GM11168 (cell line): ENCODE results near the gene LLGL2.
"Not testable (repeated sequence)": the region's sequence is repeated elsewhere in the genome, so short reads cannot be mapped to it uniquely, and the experiment has no call there.

Experiments used
- in situ Hi-C: fragments of 300-500 bp; cut with MboI; formaldehyde crosslinking; loops from one replicate; pipeline ENCODE4 v1.12.0; 2022; ENCODE audit warnings: low sequenced_read_pairs; ENCODE audit not compliant: unreplicated experiment

The LLGL2 gene, protein sequence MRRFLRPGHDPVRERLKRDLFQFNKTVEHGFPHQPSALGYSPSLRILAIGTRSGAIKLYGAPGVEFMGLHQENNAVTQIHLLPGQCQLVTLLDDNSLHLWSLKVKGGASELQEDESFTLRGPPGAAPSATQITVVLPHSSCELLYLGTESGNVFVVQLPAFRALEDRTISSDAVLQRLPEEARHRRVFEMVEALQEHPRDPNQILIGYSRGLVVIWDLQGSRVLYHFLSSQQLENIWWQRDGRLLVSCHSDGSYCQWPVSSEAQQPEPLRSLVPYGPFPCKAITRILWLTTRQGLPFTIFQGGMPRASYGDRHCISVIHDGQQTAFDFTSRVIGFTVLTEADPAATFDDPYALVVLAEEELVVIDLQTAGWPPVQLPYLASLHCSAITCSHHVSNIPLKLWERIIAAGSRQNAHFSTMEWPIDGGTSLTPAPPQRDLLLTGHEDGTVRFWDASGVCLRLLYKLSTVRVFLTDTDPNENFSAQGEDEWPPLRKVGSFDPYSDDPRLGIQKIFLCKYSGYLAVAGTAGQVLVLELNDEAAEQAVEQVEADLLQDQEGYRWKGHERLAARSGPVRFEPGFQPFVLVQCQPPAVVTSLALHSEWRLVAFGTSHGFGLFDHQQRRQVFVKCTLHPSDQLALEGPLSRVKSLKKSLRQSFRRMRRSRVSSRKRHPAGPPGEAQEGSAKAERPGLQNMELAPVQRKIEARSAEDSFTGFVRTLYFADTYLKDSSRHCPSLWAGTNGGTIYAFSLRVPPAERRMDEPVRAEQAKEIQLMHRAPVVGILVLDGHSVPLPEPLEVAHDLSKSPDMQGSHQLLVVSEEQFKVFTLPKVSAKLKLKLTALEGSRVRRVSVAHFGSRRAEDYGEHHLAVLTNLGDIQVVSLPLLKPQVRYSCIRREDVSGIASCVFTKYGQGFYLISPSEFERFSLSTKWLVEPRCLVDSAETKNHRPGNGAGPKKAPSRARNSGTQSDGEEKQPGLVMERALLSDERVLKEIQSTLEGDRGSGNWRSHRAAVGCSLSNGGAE

GRCh38 chr17:75524970-75525805, at the start of gene LLGL2:
TSS of gene LLGL2 (plus strand) at chr17:75525697. CDS start at chr17:75543427, 17,730 bp downstream.
- in situ Hi-C loops, result no loop called here

DNA sequence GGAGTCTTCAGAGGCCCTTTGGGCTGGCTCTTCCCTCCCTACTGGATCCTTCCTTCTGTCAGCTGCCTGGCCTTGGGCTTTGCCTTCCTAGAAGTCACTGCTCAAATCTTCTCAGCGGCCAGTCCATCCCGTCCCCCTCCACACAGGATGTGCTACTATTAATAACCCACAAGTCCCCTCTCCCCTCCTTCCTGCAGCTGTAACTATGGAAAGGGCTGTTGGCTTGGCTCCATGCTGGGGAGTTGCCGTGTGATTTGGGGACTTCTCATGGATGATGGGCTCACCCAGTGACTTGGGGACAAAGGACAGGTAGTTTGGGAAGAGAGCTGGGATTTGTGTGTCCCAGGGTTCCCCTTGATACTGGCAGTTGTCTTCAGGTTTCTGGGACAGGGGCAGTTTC, 49.6 kb upstream of the LLGL2 start:
- in situ Hi-C loops, result no loop called here

- in situ Hi-C loops, result no loop called here
These were observed 49.2 kb upstream of the LLGL2 start for GRCh38 chr17:75476271-75476671.

- in situ Hi-C loops, result no loop called here
These were observed 48.6 kb upstream of the LLGL2 start for GRCh38 chr17:75476752-75477489.

GRCh38 chr17:75477490-75477862, 48.0 kb upstream of the LLGL2 start:
- in situ Hi-C loops, result not testable (repeated sequence)

DNA sequence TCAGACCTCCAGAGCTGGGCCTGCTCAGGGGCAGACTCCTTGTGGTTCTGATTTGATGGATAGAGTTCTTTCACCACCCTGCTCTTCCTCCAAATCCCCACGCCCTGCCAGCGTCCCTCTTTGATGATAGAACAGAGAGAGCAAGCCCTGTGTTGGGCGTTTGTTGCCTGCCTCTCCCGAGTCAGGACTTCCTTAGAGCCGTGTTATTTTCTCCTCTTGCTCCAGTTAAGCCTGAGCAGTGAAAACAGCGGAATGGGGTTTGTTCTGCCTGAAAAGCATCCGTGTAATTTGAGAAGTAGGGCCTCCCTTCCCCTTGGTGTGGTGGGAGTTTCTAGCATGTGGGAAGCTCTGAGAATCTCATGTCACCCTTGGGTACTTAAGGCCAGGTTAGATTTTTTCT, 47.0 kb upstream of the LLGL2 start:
- in situ Hi-C loops, result no loop called here

DNA sequence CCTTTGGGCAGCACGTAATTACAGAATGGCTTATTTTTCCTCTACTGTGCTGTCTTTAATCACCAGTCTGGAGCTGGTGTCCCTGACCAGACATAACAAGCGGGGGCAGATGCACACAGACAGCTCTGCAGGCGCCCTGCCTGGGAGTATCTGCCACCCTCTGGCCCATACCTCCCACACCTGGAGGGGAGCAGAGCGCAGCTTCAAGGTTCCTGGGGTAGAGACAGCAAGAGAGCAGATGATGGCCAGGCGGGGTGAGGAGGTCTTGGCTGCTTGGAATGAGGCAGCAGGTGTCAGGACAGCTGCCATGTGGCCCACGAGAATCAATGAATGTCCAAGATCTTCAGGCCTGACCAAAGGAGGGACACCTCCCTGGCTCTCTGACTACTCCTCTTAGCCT, 45.2 kb upstream of the LLGL2 start:
- in situ Hi-C loops, result no loop called here

GRCh38 chr17:75481194-75482068, 44.1 kb upstream of the LLGL2 start:
- in situ Hi-C loops, result no loop called here

- in situ Hi-C loops, result no loop called here
These were observed 43.2 kb upstream of the LLGL2 start for GRCh38 chr17:75482098-75482942.

DNA sequence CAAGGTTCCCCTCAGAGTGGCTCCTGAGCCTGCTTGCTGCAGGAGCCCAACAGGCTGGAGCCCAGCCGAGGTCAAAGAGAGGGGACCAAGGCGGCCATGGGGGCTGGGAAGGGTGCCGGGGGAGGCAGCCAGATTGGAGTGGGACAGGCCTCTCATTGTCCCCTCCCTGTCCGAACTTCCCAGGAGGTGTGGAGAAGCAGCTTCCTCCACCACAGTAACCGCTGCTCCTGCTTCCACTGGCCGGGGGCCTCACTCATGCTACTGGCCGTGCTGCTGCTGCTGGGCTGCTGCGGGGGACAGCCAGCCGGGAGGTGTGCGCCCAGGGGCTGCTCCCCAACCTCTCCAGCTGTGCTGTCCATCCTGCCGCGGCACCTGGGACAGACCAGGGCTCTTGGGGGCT, 39.8 kb upstream of the LLGL2 start:
- in situ Hi-C loops, result no loop called here

GRCh38 chr17:75486151-75486550, 39.3 kb upstream of the LLGL2 start:
- in situ Hi-C loops, result no loop called here

GRCh38 chr17:75486951-75487350, 38.5 kb upstream of the LLGL2 start:
- in situ Hi-C loops, result no loop called here

DNA sequence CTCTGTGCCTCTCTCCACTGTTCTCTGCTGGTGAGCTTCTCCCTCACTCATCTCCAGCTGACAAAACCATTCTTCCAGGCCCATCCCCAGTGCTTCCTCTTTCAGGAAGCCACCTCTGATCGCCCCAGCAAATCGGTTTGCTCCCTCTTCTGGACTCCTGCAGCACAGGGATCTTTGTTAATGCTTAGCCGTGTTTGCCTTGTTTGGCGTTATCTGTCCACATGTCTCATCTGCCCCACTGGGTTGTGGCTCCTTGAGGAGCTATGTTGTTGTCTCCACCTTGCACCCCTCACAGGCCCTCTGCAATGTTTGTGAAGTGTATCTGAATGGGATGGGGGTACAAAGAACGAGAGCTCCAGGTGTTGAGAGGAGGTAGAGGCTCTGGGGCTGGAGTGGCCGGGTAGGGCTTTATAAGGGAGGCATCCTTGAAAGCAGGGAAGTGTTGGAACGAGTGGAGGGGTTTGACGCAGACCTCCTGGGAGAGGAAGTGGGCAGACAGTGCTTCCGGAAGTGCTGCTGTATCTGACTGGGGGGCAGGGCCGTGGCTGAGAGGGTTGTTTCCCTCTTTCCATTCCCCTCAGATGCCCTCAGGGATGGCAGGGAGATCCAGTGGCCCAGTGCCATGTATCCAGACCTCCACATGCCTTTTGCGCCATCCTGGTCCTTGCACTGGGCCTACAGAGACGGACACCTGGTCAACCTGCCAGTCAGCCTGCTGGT, 38.0 kb upstream of the LLGL2 start:
- in situ Hi-C loops, result no loop called here

DNA sequence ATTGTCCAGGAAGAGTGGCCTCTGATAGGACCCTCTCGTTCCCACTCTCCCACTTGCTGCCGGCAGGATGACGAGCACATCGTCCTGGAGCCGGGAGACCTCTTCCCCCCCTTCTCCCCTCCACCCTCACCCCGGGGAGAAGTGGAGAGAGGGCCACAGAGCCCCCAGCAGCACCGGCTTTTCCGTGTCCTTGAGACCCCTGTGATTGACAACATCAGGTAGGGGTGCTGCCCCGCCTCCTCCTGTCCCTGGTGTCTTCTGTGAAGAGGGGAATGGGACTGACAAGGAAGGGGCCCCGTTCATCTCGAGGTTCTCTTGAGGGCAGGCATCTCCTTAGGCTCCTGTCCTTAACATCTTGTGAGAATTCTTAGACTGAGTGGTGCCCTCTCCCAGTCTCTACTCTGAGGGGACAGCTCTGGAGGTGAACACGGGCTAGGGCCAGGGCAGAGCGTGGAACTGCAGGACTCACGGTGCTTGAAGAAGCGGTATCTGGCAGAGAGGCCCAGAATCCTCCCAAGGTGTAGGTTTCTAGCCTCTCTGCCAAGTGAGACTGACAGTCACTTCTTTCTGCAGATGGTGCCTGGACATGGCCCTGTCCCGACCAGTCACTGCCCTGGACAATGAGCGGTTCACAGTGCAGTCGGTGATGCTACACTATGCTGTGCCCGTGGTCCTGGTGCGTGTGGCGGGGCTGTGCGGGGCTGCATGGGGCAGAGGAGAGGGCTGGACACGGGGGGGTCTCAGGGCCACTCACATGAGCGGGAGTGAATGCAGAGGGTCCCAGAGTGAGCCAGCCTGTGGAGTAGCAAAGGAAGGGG, 36.6 kb upstream of the LLGL2 start:
- in situ Hi-C loops, result no loop called here

DNA sequence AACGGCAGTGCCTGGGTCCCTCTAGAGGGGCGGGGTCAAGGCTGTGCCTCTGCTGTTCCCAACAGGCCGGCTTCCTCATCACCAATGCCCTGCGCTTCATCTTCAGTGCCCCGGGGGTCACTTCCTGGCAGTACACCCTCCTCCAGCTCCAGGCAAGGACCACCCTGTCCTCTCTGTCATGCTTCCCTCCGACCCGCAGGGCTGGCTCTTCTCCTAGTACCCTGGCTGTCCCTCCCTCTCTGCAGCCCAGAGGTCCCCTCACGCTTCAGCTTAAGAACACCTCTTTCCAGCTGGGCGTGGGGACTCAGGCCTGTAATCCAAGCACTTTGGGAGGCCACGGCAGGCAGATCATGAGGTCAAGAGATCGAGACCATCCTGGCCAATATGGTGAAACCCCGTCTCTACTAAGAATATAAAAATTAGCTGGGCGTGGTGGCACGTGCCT, 36.0 kb upstream of the LLGL2 start:
- in situ Hi-C loops, result no loop called here

DNA sequence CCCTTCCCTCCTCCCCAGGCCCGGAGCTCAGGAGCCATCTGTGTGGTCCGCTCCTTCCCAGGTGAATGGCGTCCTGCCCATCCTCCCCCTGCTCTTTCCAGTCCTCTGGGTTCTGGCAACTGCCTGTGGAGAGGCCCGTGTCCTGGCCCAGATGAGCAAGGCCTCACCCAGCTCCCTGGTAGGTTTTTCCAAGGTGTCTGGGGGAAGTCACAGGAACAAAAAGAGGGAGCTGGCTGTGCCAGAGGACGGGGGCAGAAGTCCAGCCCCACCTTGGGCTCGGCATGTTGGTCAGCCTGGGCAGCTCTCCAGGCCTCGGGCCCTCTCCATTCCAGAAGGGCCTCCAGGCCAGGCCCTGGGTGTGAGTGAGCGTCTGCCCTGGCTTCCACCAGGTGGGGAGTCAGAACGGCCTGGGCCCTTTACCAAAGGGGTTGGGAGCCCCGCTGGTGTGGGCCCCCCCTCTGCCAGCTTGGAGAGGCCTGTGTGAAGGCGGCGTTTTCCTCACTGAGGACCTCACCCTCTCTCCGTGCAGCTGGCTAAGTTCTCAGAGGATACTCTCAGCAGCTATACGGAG, 35.2 kb upstream of the LLGL2 start:
- in situ Hi-C loops, result loop anchor here (10.0 kb wide), 1 partner anchor 65 kb away; no protein-coding TSS in a partner anchor
